Colonic mucosa (tissue), 4 donors: Measurements from ENCODE around the gene MTA1. TPM values are rescaled to one million over a fixed set of nuclear protein-coding genes. Genes with fewer than 3 reads are reported as not detected.

Source experiments
- DNase-seq: peaks from one replicate; pipeline ENCODE4 v3.0.0-alpha.2; 2020
- H3K27ac ChIP-seq: fragments of 200-600 bp; one replicate; pipeline ENCODE4 v1.8.0; 2021
- H3K27me3 ChIP-seq: fragments of 200-600 bp; one replicate; pipeline ENCODE4 v1.8.0; 2021
- H3K36me3 ChIP-seq: fragments of 200-600 bp; one replicate; pipeline ENCODE4 v1.8.0; 2021
- H3K4me1 ChIP-seq: fragments of 200-600 bp; one replicate; pipeline ENCODE4 v1.8.0; 2021; ENCODE audit warnings: mild to moderate bottlenecking
- H3K4me3 ChIP-seq: fragments of 200-600 bp; one replicate; pipeline ENCODE4 v1.8.0; 2021
- H3K9ac ChIP-seq, 2 donors: one replicate each; pipeline ENCODE4 v1.7.0; 2013; ENCODE audit warnings: control low read depth in 2 of 2, low read depth in 2 of 2, low read length in 2 of 2
- H3K9me3 ChIP-seq: fragments of 200-600 bp; one replicate; pipeline ENCODE4 v1.8.0; 2021
- CTCF ChIP-seq: fragments of 200-600 bp; IDR thresholded peaks from one replicate; pipeline ENCODE4 v1.8.0; 2022; ENCODE audit warnings: antibody characterized with exemption, mild to moderate bottlenecking
- intact Hi-C: fragments of 100-400 bp; cut with DNase I; formaldehyde crosslinking; loops from one replicate; pipeline ENCODE4 v1.14.1; 2022
- total RNA-seq, 2 donors: library from RNA; stranded (reverse); fragmentation: NEBNext Ultra II Directional in 1 of 2; extraction: Animal tissue kit (Norgen Biotek cat#: 25700) in 1 of 2; gene quantifications; one replicate each; pipeline ENCODE4 v1.2.1, GENCODE V29; 2021
- donor health status: healthy.
- donor health status: DM: no; HTN: no; CAD: no.
- donor health status: DM: no; HTN: no; CAD: no.

Gene MTA1
- total RNA-seq, 2 donors from 2014 or later = 47.0 to 90.2 TPM

GRCh38 chr14:105418269-105419194, 1.1 kb upstream of the MTA1 start:
- peak overlapping the region; percentile 59 for H3K4me3 ChIP-seq
- DNase-seq = no peak
- no peaks in the 10 kb centered on the region for H3K27me3 ChIP-seq
- peak overlapping the region in 1 of 2 donors; percentile 70 for H3K9ac ChIP-seq
- peaks cover 16% of the 10 kb centered on the region for H3K4me1 ChIP-seq
- no peaks in the 10 kb centered on the region for H3K9me3 ChIP-seq
- no peak for TF ChIP-seq CTCF
- H3K27ac ChIP-seq = no peak overlapping the region
- no peaks in the 10 kb centered on the region for H3K36me3 ChIP-seq
- intact Hi-C loops = no loop called here

- DNase-seq = no peak
- Histone ChIP-seq H3K4me1 (peaks cover 16% of the 10 kb centered on the region), H3K36me3 (no peaks in the 10 kb centered on the region), H3K9me3 (no peaks in the 10 kb centered on the region), H3K9ac (peak overlapping the region; percentile 79), H3K27ac (no peak overlapping the region), H3K4me3 (peak overlapping the region; percentile 71), H3K27me3 (no peaks in the 10 kb centered on the region)
- intact Hi-C loops = no loop called here
- TF ChIP-seq CTCF = no peak
These were observed 710 bp downstream of the MTA1 start for GRCh38 chr14:105420101-105420973.

GRCh38 chr14:105420974-105421674, 1.5 kb downstream of the MTA1 start:
- no peaks in the 10 kb centered on the region for H3K9me3 ChIP-seq
- TF ChIP-seq CTCF = no peak
- peak overlapping the region; percentile 79 for H3K9ac ChIP-seq
- H3K27ac ChIP-seq = no peak overlapping the region
- peak overlapping the region; percentile 71 for H3K4me3 ChIP-seq
- no peak for DNase-seq
- H3K4me1 ChIP-seq = peaks cover 16% of the 10 kb centered on the region
- no peaks in the 10 kb centered on the region for H3K36me3 ChIP-seq
- intact Hi-C loops = no loop called here
- no peaks in the 10 kb centered on the region for H3K27me3 ChIP-seq

- H3K4me1 ChIP-seq = peaks cover 16% of the 10 kb centered on the region
- TF ChIP-seq CTCF = no peak
- H3K27ac ChIP-seq = no peak overlapping the region
- no peak for DNase-seq
- H3K9ac ChIP-seq = peak overlapping the region in 1 of 2 donors; percentile 56
- H3K36me3 ChIP-seq = no peaks in the 10 kb centered on the region
- no peak overlapping the region for H3K4me3 ChIP-seq
- no peaks in the 10 kb centered on the region for H3K27me3 ChIP-seq
- intact Hi-C loops = no loop called here
- no peaks in the 10 kb centered on the region for H3K9me3 ChIP-seq
These were observed 2.3 kb downstream of the MTA1 start for GRCh38 chr14:105421723-105422615.
